Measurements from ENCODE around the gene CROT. TPM values are rescaled to one million over a fixed set of nuclear protein-coding genes. Genes with fewer than 3 reads are reported as not detected.

CROT gene
- total RNA-seq, 1 donor from 2014 or later = 15.3 TPM

- intact Hi-C loops (cut with micrococcal nuclease) = no loop called here
Measured at GRCh38 chr7:87341441-87341840, 4.0 kb upstream of the CROT start.

- intact Hi-C loops (cut with micrococcal nuclease) = no loop called here
Measured at GRCh38 chr7:87342231-87342630, 3.2 kb upstream of the CROT start.

- intact Hi-C loops (cut with micrococcal nuclease) = loop anchor here (2.0 kb wide), 4 partner anchors 48 to 1658 kb away; partner anchors contain the start of genes ABCB1 and SRI
Measured at GRCh38 chr7:87344446-87344845, 1.0 kb upstream of the CROT start.

GRCh38 chr7:87345962-87346371, 503 bp downstream of the CROT start:
- intact Hi-C loops (cut with micrococcal nuclease) = loop anchor here (1.0 to 2.0 kb wide), 13 partner anchors 8 to 1657 kb away; partner anchors contain the start of genes ABCB1, DBF4, DMTF1 and RUNDC3B

GRCh38 chr7:87347207-87347606, 1.7 kb downstream of the CROT start:
- intact Hi-C loops (cut with micrococcal nuclease) = no loop called here

GRCh38 chr7:87347664-87348063, 2.2 kb downstream of the CROT start:
- intact Hi-C loops (cut with micrococcal nuclease) = no loop called here

- intact Hi-C loops (cut with micrococcal nuclease) = loop anchor here (1.0 kb wide), 1 partner anchor 9 kb away; the partner anchor contains the start of gene CROT
Measured at GRCh38 chr7:87354749-87355148, 9.3 kb downstream of the CROT start.

- intact Hi-C loops (cut with micrococcal nuclease) = no loop called here
Measured at GRCh38 chr7:87356448-87356847, 11.0 kb downstream of the CROT start.

GRCh38 chr7:87359366-87359765, 13.9 kb downstream of the CROT start:
- intact Hi-C loops (cut with micrococcal nuclease) = no loop called here

GRCh38 chr7:87361320-87361719, 15.9 kb downstream of the CROT start:
- intact Hi-C loops (cut with micrococcal nuclease) = no loop called here

- intact Hi-C loops (cut with micrococcal nuclease) = no loop called here
Measured at GRCh38 chr7:87363342-87363741, 17.9 kb downstream of the CROT start.

GRCh38 chr7:87364246-87364645, 18.8 kb downstream of the CROT start:
- intact Hi-C loops (cut with micrococcal nuclease) = no loop called here

GRCh38 chr7:87369216-87369615, 23.8 kb downstream of the CROT start:
- intact Hi-C loops (cut with micrococcal nuclease) = loop anchor here (1.0 to 2.0 kb wide), 4 partner anchors 24 to 56 kb away; partner anchors contain the start of gene CROT

- intact Hi-C loops (cut with micrococcal nuclease) = no loop called here
Measured at GRCh38 chr7:87370660-87371180, 25.3 kb downstream of the CROT start.

- intact Hi-C loops (cut with micrococcal nuclease) = no loop called here
Measured at GRCh38 chr7:87375662-87376435, 30.4 kb downstream of the CROT start.

GRCh38 chr7:87380905-87381304, 35.4 kb downstream of the CROT start:
- intact Hi-C loops (cut with micrococcal nuclease) = no loop called here

GRCh38 chr7:87391020-87391701, 45.7 kb downstream of the CROT start:
- intact Hi-C loops (cut with micrococcal nuclease) = no loop called here

GRCh38 chr7:87395442-87396020, 50.1 kb downstream of the CROT start:
- intact Hi-C loops (cut with micrococcal nuclease) = no loop called here

GRCh38 chr7:87398446-87398845, 53.0 kb downstream of the CROT start:
- intact Hi-C loops (cut with micrococcal nuclease) = no loop called here

GRCh38 chr7:87404674-87405073, 59.2 kb downstream of the CROT start:
- intact Hi-C loops (cut with micrococcal nuclease) = no loop called here

- intact Hi-C loops (cut with micrococcal nuclease) = no loop called here
Measured at GRCh38 chr7:87411186-87411585, 65.7 kb downstream of the CROT start.

GRCh38 chr7:87413029-87413428, 67.6 kb downstream of the CROT start:
- intact Hi-C loops (cut with micrococcal nuclease) = no loop called here
